SK-N-SH (cell line): ENCODE measurements around the gene LGALS13.

Experiments
- CTCF ChIP-seq: fragments of 200-600 bp; sonication (generic); IDR thresholded peaks from 2 replicates; pipeline ENCODE4 v1.6.1; 2017; ENCODE audit warnings: antibody characterized with exemption, mild to moderate bottlenecking, moderate library complexity
- NRF1 ChIP-seq: IDR thresholded peaks from 2 replicates; pipeline ENCODE4 v1.6.1; 2012; ENCODE audit warnings: low read depth, mild to moderate bottlenecking, low read length
- RCOR1 ChIP-seq: fragments of 150-350 bp; IDR thresholded peaks from 2 replicates; pipeline ENCODE4 v1.6.1; 2017; ENCODE audit warnings: antibody characterized with exemption, low read length
- RFX5 ChIP-seq: IDR thresholded peaks from 2 replicates; pipeline ENCODE4 v1.6.1; 2012; ENCODE audit warnings: mild to moderate bottlenecking, improper control_type of control experiment, low read length

GRCh38 chr19:39655613-39656012, 53.3 kb downstream of the LGALS13 start, which contains the start of gene LGALS16:
- TF ChIP-seq CTCF = no peak
- no peak for TF ChIP-seq NRF1
- no peak for TF ChIP-seq RCOR1
- TF ChIP-seq RFX5 = no peak
